GM19240 (cell line): ENCODE data around the gene HIVEP3.

ENCODE experiments used
- DNase-seq: peaks from one replicate; pipeline ENCODE4 v3.0.0; 2011; ENCODE audit warnings: low spot score; ENCODE audit not compliant: insufficient read length

Gene HIVEP3

GRCh38 chr1:41894101-41894807, 24.5 kb downstream of the HIVEP3 start:
- no peak for DNase-seq

DNA sequence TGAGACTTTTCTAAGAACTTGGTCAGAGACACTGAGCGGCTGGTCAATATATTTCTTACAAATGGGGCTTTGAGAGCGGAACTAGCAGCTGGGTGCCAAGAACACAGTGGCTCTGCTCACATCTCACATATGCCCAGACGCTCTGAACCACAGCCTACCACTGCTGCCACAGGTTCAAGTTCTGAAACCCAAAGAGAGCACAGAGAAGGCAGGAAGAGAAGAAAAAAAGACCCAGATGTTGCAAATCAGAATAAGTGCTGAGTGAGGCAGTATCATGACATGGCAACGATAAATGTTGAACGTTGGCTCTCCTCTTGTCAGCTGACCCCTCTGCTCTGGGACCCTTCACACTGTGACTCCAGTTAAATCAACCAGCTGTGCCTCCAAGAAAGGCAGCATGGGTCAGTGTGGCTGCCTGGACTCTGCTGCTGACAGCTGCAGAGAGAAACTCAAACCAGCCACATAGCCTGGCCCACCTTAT, 26.4 kb downstream of the HIVEP3 start:
- no peak for DNase-seq

- DNase-seq: peak; percentile 72
Observed at GRCh38 chr1:41891199-41891896, 27.4 kb downstream of the HIVEP3 start.

DNA sequence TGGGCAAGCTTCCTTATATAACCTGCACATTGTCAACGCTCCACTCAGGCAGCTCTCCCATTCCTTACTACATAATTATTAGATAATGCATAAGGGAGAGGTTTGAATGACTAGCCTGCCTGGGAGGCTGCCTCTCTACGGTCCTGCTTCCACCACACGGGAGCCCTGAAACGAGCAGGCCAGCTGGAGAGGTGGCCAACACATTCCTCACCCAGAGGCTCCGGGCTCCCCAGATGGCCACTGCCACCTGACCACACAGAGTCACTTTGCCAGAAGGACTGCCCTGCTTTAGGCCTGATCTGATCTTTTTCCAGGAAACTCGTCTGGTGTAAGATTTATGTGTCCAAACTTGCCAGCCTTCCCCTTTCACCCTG, 27.9 kb downstream of the HIVEP3 start:
- no peak for DNase-seq

DNA sequence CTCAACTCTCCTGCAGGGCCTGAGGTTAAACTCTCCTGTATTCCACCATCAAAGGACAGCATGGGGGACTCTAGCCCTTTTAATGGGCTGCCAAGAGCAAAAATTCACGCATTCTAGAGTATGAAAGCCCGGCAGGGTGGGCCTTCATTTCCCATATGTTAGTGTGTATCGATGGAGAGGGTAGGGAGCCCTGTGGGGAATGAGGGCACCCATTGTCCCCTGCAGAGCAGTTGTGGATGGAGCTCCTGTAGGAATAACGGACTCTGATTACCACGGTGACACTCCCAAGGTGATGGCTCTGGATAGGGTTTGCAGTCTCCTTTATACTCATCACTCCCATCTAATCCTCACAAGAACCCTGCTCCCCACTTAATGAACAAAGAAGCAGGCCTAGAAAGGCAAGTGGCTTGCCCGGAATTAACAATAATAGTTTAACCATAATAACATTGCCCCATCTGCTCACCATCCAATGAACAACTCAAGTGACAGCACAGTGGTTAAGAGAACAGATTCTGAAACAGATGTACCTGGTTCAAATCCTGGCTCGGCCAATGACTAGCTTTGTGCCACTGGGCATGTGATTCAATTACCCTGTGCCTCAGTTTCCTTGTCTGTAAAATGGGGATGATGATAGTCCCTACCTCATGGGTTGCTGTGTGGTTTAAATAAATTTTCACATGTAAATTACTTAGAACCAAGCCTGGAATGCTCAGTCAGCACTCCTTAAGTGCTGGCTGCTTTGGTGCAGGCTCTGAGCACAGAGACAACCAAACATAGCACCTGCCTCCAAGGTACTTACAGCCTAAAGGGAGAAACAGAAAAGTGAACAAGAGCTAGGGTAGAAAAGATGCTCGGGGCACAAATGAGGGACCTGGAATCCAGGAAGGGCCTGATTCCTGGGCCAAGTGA, 29.0 kb downstream of the HIVEP3 start:
- DNase-seq: no peak

GRCh38 chr1:41888756-41889155, 30.0 kb downstream of the HIVEP3 start:
- no peak for DNase-seq

GRCh38 chr1:41887365-41887764, 31.4 kb downstream of the HIVEP3 start:
- DNase-seq: no peak

- no peak for DNase-seq
Observed at GRCh38 chr1:41884256-41885230, 34.2 kb downstream of the HIVEP3 start.

- DNase-seq: no peak
Observed at GRCh38 chr1:41883507-41883906, 35.2 kb downstream of the HIVEP3 start.

GRCh38 chr1:41882486-41882885, 36.2 kb downstream of the HIVEP3 start:
- no peak for DNase-seq

GRCh38 chr1:41882068-41882477, 36.6 kb downstream of the HIVEP3 start:
- DNase-seq: no peak

DNA sequence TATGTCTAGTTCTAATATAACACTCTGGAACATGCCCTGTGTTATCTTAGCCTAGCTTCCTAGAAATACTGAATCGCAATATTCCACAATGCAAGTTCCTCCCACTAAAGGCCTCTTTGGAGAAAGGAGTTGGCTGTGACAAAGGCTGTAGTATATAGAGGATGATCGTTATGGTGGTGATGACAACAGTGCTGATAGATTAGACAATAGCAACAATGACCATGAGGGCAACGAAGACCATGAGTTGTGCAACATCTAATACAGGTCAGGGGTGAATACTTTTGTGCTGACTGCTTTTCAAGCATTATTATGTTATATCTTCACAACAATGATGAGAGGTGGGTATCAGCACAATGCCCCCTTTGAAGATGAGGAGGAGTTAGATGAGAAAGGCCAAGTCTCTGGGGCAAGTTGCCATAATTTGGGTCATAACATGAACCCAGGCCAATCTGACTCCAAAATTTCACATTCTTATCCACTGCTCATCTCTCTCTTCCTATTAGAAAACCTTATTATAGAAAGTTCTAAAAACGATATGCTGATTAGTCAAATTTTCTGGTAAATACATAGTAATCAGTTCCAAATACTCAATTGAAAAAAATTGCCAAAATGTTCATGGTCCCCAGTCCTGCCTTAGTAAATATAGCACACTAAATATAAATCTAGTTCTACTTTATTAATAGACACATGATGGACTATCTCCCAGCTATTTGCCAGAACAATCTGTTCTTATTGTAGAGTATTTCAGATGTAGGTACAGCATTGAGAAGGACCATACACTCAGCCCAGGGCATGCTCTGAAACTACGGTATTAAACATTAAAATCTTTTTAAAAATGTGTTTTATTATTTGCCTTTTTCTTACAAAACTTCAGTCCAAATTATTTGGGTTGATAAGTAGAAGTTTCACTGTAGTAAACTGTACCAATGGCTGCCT, 37.5 kb downstream of the HIVEP3 start:
- DNase-seq: no peak

DNA sequence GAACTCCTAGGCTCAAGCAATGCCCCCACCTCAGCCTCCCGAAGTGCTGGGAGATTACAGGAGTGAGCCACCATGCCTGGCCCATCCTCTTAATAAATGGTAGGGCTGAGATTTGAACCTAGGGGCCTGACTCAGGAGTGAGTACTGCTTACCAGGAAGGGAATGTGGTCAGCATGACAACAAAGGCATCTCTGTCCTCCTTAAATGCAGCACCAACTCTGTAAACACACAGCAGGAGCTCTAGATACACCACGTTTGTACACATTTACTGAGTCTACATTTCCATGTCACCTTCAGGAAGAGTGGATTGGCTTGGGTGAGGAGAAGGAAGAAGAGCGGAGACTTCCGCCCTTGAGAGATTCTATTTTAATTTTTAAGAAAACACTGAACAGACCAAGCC, 38.5 kb downstream of the HIVEP3 start:
- no peak for DNase-seq

- no peak for DNase-seq
Observed at GRCh38 chr1:41879617-41880016, 39.1 kb downstream of the HIVEP3 start.

DNA sequence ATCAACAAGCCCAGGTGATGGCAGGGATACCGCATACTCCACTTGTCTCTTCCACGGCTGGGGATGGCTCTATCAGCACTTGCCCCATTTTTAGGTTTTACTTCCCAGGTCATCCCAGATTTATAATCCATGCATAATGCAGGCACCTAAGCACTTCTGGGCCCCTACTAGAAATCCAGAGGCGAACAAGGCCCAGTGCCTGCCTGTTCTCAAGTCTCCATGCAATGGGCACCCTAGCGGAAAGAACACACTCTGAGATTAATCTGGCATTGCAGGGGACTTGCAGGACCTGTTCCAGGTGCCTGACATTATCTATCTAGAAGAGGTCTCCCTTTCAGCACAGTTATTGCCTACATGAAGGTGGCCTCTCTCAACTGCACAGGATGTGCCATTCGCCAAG, 39.8 kb downstream of the HIVEP3 start:
- no peak for DNase-seq

DNA sequence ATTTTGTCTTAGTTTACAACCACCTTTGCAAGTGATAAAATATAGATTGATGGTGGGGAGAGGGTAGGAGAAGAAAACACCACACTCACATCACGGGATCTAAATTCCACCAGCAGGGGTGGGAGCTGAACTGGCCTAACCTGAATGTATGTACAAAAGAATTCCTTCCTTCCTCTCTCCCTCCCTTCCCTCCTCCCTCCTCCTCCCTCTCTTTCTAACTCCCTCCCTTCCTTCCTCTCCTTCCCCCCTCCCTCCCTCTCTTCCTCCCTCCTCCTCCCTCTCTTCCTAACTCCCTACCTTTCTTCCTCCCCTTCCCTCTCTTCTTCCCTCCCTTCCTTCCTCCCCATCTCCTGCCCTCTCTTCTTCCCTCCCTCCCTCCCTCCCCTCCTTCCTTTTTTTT, 40.2 kb downstream of the HIVEP3 start:
- no peak for DNase-seq

DNA sequence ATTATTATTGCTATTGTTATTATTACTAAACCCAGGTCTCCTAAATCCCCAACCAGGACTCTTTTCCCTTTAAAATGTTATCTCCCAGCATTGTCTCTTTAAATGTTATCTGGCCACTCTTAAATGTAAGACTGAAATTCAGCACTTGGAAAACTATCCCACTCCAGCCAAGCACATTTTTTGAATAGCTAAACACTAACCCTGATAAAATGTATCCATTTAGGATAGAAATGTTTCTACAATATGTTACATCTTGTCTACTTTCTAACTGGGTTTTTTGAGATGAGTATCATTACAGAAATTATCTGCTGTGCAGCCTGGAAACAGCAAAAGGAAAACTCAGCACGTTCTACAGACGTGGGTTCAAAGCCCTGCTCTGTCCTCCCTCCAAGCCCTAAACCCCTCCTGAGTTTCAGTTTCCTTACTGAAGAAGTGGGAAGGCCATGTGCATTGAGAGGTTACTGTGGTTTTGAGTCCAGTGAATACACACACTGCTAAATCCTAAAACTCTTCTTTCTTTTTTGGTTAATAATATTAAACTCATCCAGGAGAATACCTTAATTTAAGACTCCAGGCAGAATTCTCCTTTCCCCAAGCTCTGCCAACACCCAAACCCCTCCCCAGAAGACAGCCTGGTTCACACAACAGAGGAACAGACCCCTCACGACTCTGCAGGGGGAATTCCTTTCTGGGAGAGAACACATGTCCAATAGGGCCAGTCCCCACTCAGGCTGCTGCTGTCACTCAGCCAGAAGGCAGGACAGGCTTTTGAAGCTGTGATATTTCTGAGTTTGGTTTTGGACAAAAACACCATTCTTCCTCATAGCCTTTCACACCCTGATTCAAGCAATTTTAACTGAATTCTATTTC, 41.9 kb downstream of the HIVEP3 start:
- no peak for DNase-seq

DNA sequence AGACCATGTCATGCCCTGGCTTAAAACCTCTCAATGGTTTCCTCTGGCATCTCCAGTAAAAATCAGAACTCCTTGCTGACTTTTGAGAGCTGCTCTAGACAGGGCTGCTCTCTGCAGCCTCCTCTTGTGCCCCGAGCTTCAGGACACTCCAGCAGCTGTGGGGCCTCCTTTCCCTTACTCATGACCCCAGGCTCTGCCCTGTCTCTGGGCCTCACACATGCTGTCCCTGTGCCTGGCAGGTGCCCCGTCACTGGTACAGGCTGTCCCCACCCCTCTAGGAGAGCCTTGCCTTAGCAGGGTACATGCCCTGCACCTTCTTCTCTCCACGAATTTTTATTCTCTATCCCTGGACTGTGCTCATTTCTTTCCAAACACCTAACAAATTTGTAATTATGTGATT, 43.2 kb downstream of the HIVEP3 start:
- no peak for DNase-seq
